SK-N-MC (cell line): Measurements from ENCODE around the gene CCL28.
"Not testable (repeated sequence)": the region's sequence is repeated elsewhere in the genome, so short reads cannot be mapped to it uniquely, and the experiment has no call there.

Source experiments
- DNase-seq: peaks from one replicate; pipeline ENCODE4 v3.0.0-alpha.2; 2011; ENCODE audit warnings: low read depth, low spot score
- H3K27ac ChIP-seq: fragments of 200-600 bp; sonication (generic); 2 replicates; pipeline ENCODE4 v1.5.1; 2016; ENCODE audit warnings: mixed run types
- H3K36me3 ChIP-seq: fragments of 200-600 bp; sonication (generic); 2 replicates; pipeline ENCODE4 v1.6.1; 2017; ENCODE audit warnings: antibody characterized with exemption, low read length, mixed read lengths; ENCODE audit not compliant: insufficient read depth
- H3K4me3 ChIP-seq: fragments of 200-600 bp; sonication (generic); 2 replicates; pipeline ENCODE4 v1.5.1; 2016
- H3K9ac ChIP-seq: fragments of 200-600 bp; sonication (generic); 2 replicates; pipeline ENCODE4 v1.8.0; 2017; ENCODE audit warnings: mixed run types, mixed read lengths; ENCODE audit not compliant: insufficient read length
- H3K9me3 ChIP-seq: fragments of 200-600 bp; sonication (generic); 2 replicates; pipeline ENCODE4 v1.6.1; 2017; ENCODE audit warnings: low read depth, mild to moderate bottlenecking, antibody characterized with exemption, low read length, moderate library complexity, mixed read lengths
- EZH2 ChIP-seq: fragments of 200-600 bp; sonication (generic); IDR thresholded peaks from one replicate; pipeline ENCODE4 v1.6.1; 2017; ENCODE audit warnings: antibody characterized with exemption
- FOXP2 ChIP-seq: optimal IDR thresholded peaks from 2 replicates; pipeline ENCODE3; 2011; ENCODE audit warnings: mild to moderate bottlenecking, moderate library complexity; ENCODE audit not compliant: insufficient read depth; ENCODE audit errors: extremely low read length, control extremely low read depth
- POLR2AphosphoS5 ChIP-seq: IDR thresholded peaks from 2 replicates; pipeline ENCODE4 v1.6.1; 2012; ENCODE audit warnings: mild to moderate bottlenecking, low read depth, low read length, borderline replicate concordance

CCL28 gene

DNA sequence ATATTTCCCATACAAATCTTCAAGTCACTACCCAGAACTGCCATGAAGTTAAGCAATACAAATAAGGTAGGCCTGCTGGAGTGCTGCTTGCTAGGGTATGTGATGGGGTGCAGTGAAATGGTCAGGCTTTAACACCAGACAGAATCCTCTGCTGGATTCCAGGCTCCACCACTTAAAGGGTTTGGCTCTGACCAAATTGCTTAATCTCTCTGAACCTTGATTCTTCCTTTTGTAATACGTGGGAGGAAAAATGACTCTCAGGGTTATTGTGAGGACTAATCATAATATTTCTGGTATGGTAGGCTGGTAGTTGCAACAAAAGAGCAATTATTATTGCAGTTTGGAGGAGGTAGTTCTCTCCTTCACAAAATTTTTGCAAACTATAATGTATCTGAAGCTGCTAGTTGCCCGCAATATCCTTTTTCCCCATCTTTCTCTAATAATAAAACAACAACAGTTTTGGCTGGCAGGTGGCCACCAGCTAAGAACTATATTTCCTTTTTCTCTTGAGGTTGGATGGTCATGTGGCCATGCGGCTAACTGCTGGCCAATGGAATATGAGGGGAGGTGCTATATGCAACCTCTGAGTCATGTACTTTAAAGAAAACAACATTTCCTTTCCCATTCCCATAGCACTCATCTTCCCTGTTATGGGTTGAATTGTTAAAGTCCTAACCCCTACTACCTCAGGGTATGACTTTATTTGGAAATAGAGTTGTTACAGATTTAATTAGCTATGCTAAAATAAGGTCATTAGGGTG is 44.1 kb downstream of the CCL28 start:
- no peak for DNase-seq
- TF ChIP-seq EZH2, result no peak
- no peak for TF ChIP-seq POLR2AphosphoS5
- no peak for TF ChIP-seq FOXP2
- H3K9ac ChIP-seq, result no peak overlapping the region
- H3K27ac ChIP-seq, result no peak overlapping the region
- H3K4me3 ChIP-seq, result no peak overlapping the region
- H3K36me3 ChIP-seq, result no peaks in the 10 kb centered on the region
- H3K9me3 ChIP-seq, result no peaks in the 10 kb centered on the region

- Histone ChIP-seq H3K4me3 (no peak overlapping the region), H3K27ac (no peak overlapping the region), H3K9ac (no peak overlapping the region), H3K9me3 (no peaks in the 10 kb centered on the region), H3K36me3 (no peaks in the 10 kb centered on the region)
- no peak for DNase-seq
- no peak for TF ChIP-seq POLR2AphosphoS5
- TF ChIP-seq FOXP2, result no peak
- TF ChIP-seq EZH2, result no peak
These were observed 44.7 kb downstream of the CCL28 start for GRCh38 chr5:43367453-43367852.

GRCh38 chr5:43366680-43367246 is 45.4 kb downstream of the CCL28 start:
- not testable (repeated sequence) for DNase-seq, H3K9me3 ChIP-seq

DNA sequence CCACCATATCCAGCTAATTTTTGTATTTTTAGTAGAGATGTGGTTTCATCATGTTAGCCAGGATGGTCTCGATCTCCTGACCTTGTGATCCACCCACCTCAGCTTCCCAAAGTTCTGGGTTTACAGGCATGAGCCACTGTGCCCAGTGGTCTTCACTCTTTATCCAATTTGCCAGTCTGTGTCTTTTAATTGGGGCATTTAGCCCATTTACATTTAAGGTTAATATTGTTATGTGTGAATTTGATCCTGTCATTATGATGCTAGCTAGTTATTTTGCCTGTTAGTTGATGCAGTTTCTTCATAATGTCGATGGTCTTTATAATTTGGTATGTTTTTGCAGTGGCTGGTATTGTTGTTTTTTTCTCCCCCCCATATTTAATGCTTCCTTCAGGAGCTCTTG is 47.0 kb downstream of the CCL28 start:
- not testable (repeated sequence) for H3K27ac ChIP-seq, H3K4me3 ChIP-seq, H3K36me3 ChIP-seq, H3K9me3 ChIP-seq, DNase-seq, H3K9ac ChIP-seq

More at GRCh38 chr5:43366680-43367246, 45.4 kb downstream of the CCL28 start:
- H3K27ac ChIP-seq, H3K9ac ChIP-seq, H3K4me3 ChIP-seq, H3K36me3 ChIP-seq: not testable (repeated sequence)

- DNase-seq, result no peak
- no peak overlapping the region for H3K27ac ChIP-seq
These were observed 48.6 kb downstream of the CCL28 start for GRCh38 chr5:43363445-43364152.

GRCh38 chr5:43362725-43363435 is 49.3 kb downstream of the CCL28 start:
- no peak for TF ChIP-seq EZH2
- no peak for TF ChIP-seq POLR2AphosphoS5
- TF ChIP-seq FOXP2, result no peak
- DNase-seq, result no peak
- Histone ChIP-seq H3K4me3 (no peak overlapping the region), H3K9ac (no peak overlapping the region), H3K36me3 (no peaks in the 10 kb centered on the region), H3K9me3 (no peaks in the 10 kb centered on the region), H3K27ac (no peak overlapping the region)

More at GRCh38 chr5:43363445-43364152, 48.6 kb downstream of the CCL28 start:
- Histone ChIP-seq H3K36me3 (no peaks in the 10 kb centered on the region), H3K4me3 (no peak overlapping the region), H3K9me3 (no peaks in the 10 kb centered on the region), H3K9ac (no peak overlapping the region)
- TF ChIP-seq FOXP2 (no peak), POLR2AphosphoS5 (no peak)

DNA sequence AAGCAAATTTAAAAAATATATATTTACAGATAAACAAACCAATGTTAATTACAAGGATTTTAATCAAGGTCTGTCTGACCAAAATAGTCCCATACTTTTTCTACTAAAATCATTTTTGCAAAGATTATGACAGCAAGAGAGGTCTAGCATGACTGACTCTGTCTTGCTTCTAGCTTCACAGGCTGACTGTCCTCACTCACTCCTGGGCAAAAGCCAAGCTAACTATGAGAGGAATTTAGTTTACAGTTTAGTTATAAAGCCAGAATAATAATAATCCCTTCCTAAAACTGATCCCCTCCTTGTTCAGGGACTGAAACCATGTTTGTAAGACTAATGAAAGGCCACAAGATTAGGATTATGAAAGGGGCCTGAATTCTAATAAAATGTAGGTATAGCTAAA is 53.5 kb downstream of the CCL28 start:
- Histone ChIP-seq H3K36me3 (no peaks in the 10 kb centered on the region), H3K9me3 (no peaks in the 10 kb centered on the region), H3K27ac (no peak overlapping the region), H3K9ac (no peak overlapping the region), H3K4me3 (no peak overlapping the region)
- no peak for TF ChIP-seq POLR2AphosphoS5
- TF ChIP-seq EZH2, result no peak
- TF ChIP-seq FOXP2, result no peak
- no peak for DNase-seq

GRCh38 chr5:43358301-43358700 is 53.9 kb downstream of the CCL28 start:
- no peak overlapping the region for H3K9ac ChIP-seq
- H3K9me3 ChIP-seq, result no peaks in the 10 kb centered on the region
- H3K4me3 ChIP-seq, result no peak overlapping the region
- TF ChIP-seq FOXP2, result no peak
- H3K36me3 ChIP-seq, result no peaks in the 10 kb centered on the region
- no peak for DNase-seq
- no peak overlapping the region for H3K27ac ChIP-seq

- Histone ChIP-seq H3K9ac (no peak overlapping the region), H3K4me3 (no peak overlapping the region), H3K9me3 (no peaks in the 10 kb centered on the region), H3K27ac (no peak overlapping the region), H3K36me3 (no peaks in the 10 kb centered on the region)
- DNase-seq, result no peak
- no peak for TF ChIP-seq FOXP2
- TF ChIP-seq POLR2AphosphoS5, result no peak
These were observed 54.3 kb downstream of the CCL28 start for GRCh38 chr5:43357878-43358281.
